ENCODE measurements around the gene C2CD3. TPM values are rescaled to one million over a fixed set of nuclear protein-coding genes. Genes with fewer than 3 reads are reported as not detected.

Gene C2CD3
- total and polyA plus RNA-seq, 10 donors, result 5.7 to 49.2 (median 31.8) TPM

DNA sequence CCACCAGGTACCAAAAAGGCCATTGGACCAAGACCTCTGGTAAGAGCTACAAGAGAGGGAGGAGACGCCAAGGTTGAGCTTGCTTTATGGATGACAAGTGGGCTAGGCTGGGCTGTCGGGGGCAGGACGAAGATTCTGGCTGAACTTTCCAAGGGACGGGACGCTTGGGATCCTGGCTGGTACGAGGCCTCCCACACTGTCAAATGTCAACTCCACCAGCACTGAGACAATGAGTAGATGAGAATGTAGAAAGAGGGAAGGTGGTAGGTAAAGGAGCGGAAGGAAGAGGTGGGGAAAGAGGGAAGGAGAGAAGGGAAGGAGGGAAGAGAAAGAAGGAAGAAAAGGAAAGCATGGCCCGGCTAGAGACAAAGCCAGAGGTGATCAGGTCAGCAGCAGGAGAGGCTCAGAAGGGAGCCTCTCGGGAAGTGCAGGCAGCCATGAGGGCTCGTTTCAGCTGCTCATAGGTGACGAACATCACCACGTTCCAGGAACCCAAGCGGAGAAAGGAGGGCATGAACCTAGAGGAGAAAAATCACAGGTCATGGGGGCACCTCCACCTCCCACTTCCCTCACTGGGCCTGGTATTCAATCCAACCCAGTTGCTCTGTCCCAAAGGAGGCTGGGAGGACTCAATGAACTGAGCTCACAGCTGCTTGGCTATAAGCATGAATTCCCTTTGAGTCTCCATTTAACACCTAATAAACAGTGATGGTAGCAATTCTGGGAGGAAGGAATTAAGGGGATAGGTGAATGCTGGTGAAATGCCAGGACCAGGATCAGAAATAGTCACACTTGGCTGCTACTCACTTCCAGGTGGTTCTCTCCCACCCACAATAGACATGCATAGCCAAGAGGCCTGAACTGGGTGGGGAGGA lies 196.0 kb downstream of the C2CD3 start:
- 83 to 93% (median 92%) methylated on average over 13 of the region's 13 CpGs for WGBS, 5 donors
- Histone ChIP-seq H3K36me3 (peaks cover 0 to 70% (median 49%) of the 10 kb centered on the region in 6 donors), H3K4me1 (peaks cover 39 to 100% (median 89%) of the 10 kb centered on the region in 6 donors), H3K27me3 (replicated peaks in 1 of 7) (no peaks in the 10 kb centered on the region), H3K4me3 (no peak overlapping the region), H3K27ac (peak overlapping the region; percentile 4 to 97 (median 42)), H3K9me3 (no peaks in the 10 kb centered on the region)
- intact Hi-C loops (cut with DNase I; ENCODE audit: low total_unique reads), result no loop called here
- TF ChIP-seq, protein P1, sequence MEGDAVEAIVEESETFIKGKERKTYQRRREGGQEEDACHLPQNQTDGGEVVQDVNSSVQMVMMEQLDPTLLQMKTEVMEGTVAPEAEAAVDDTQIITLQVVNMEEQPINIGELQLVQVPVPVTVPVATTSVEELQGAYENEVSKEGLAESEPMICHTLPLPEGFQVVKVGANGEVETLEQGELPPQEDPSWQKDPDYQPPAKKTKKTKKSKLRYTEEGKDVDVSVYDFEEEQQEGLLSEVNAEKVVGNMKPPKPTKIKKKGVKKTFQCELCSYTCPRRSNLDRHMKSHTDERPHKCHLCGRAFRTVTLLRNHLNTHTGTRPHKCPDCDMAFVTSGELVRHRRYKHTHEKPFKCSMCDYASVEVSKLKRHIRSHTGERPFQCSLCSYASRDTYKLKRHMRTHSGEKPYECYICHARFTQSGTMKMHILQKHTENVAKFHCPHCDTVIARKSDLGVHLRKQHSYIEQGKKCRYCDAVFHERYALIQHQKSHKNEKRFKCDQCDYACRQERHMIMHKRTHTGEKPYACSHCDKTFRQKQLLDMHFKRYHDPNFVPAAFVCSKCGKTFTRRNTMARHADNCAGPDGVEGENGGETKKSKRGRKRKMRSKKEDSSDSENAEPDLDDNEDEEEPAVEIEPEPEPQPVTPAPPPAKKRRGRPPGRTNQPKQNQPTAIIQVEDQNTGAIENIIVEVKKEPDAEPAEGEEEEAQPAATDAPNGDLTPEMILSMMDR (IDR thresholded peaks at IDR 0.05 in 8 of 11, conservative IDR thresholded peaks at IDR 0.05 in 3 of 11), result no peak
- TF ChIP-seq POLR2AphosphoS5 (IDR thresholded peaks at IDR 0.05) (no peak), POLR2A (IDR thresholded peaks at IDR 0.05) (no peak)
- peak; percentile 74 for DNase-seq

DNA sequence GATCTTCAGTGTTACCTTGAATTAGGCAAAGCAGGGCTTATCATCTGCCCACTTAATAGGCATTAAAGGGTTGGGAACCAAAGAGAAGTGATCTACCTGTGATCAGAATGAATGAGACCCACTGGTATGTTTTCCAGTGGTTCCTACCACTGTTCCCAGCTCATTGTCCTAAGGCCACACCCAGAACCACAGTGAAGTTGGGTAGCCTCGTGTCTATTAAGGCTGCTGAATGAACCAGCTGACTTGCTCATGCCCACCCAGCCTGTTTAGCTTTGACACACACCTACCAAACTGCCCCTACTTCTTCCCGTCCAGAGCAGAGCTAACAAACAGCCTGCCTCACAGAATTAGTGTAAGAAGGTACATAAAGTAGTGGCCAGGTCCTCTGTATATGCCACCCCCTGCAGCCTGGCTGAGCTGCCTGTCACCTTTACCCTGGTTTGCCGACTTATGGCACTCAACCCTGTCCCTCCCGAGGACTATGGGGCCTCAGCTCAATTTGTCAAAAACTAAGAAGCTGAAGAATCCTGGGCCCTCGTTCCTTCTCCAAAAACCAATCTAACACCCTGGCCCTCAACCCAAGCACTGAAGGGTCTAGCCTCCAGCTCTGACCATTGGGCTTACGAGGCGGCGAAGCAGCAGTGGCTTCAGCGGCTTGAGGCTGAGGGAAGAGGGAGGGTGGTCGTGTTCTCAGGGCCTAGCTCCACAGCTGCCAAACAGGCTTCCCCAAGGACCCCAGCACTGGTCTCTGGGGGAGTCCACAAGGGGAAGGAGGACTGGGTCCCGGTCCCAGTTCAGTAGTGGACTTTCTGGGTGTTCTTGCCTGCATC lies 198.0 kb downstream of the C2CD3 start:
- H3K36me3 ChIP-seq, result peaks cover 0 to 51% (median 38%) of the 10 kb centered on the region in 6 donors
- no peaks in the 10 kb centered on the region for H3K9me3 ChIP-seq
- 81 to 91% (median 86%) methylated on average over 11 of the region's 11 CpGs for WGBS, 5 donors
- H3K4me3 ChIP-seq, result no peak overlapping the region
- DNase-seq, result peak; percentile 74
- peak; percentile 62 to 78 (median 78) for TF ChIP-seq POLR2AphosphoS5 (IDR thresholded peaks at IDR 0.05)
- TF ChIP-seq, protein P1 (IDR thresholded peaks at IDR 0.05 in 8 of 11, conservative IDR thresholded peaks at IDR 0.05 in 3 of 11), result no peak
- TF ChIP-seq POLR2A (IDR thresholded peaks at IDR 0.05), result peak in 1 of 3 donors; percentile 11
- no peaks in the 10 kb centered on the region for H3K27me3 ChIP-seq (replicated peaks in 1 of 7)
- H3K27ac ChIP-seq, result peak overlapping the region in 7 of 8 donors; percentile 36 to 97 (median 44)
- peaks cover 20 to 100% (median 77%) of the 10 kb centered on the region in 6 donors for H3K4me1 ChIP-seq
- intact Hi-C loops (cut with DNase I; ENCODE audit: low total_unique reads), result no loop called here

DNA sequence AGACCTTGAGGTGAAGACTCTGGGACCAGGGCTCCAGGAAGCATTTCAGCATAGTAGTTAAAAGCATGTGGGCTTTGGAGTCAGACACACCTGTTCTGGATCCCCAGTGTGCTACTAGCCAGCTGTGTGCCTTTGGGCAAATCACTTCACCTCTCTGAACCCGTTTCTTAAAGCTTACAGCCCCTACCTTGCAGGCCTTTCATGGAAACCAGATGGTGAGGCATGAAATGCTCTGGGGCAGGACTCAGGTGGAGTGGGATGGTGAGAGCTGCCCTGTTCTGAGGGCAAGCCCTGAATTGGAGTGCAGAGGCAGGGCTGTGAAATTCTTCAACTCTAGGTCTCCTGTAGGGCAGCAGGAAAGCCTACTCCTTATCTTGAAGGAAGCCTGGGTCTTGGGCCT lies 198.6 kb downstream of the C2CD3 start:
- Histone ChIP-seq H3K4me1 (peaks cover 20 to 95% (median 71%) of the 10 kb centered on the region in 6 donors), H3K27ac (peak overlapping the region in 5 of 8 donors; percentile 36 to 97 (median 55)), H3K36me3 (peaks cover 0 to 44% (median 31%) of the 10 kb centered on the region in 6 donors), H3K27me3 (replicated peaks in 1 of 7) (no peaks in the 10 kb centered on the region), H3K4me3 (no peak overlapping the region), H3K9me3 (no peaks in the 10 kb centered on the region)
- intact Hi-C loops (cut with DNase I; ENCODE audit: low total_unique reads), result no loop called here
- peak in 2 of 3 donors; percentile 28 to 77 for TF ChIP-seq POLR2AphosphoS5 (IDR thresholded peaks at IDR 0.05)
- TF ChIP-seq, protein P1 (IDR thresholded peaks at IDR 0.05 in 8 of 11, conservative IDR thresholded peaks at IDR 0.05 in 3 of 11), result no peak
- peak; percentile 58 for DNase-seq
- 72 to 100% (median 81%) methylated on average over 1 of the region's 1 CpG for WGBS, 5 donors
